Measurements from ENCODE around the gene CRACR2A. TPM values are rescaled to one million over a fixed set of nuclear protein-coding genes. Genes with fewer than 3 reads are reported as not detected.

CRACR2A gene
- total RNA-seq, 1 donor: 9.5 TPM

DNA sequence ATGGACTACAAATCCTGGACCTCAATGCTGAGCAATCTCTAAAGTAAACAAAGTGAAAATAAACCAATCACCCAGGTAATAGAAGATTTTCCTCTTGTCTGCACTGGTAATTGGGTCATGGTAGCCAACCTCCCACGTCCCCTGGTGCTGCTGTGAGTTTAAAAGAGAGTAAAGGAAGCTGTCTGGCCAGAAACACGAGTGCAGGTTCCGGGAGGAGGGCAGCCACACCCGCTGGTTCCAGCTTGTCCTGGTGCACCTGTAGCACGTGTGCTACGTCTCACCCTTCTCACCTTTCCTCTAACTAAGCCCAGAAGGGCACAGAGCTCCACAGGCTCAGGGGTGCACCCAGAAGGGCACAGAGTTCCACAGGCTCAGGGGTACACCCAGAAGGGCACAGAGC, 5.4 kb downstream of the CRACR2A start:
- no peak for DNase-seq (ENCODE audit: low read depth)
- TF ChIP-seq, protein P1, sequence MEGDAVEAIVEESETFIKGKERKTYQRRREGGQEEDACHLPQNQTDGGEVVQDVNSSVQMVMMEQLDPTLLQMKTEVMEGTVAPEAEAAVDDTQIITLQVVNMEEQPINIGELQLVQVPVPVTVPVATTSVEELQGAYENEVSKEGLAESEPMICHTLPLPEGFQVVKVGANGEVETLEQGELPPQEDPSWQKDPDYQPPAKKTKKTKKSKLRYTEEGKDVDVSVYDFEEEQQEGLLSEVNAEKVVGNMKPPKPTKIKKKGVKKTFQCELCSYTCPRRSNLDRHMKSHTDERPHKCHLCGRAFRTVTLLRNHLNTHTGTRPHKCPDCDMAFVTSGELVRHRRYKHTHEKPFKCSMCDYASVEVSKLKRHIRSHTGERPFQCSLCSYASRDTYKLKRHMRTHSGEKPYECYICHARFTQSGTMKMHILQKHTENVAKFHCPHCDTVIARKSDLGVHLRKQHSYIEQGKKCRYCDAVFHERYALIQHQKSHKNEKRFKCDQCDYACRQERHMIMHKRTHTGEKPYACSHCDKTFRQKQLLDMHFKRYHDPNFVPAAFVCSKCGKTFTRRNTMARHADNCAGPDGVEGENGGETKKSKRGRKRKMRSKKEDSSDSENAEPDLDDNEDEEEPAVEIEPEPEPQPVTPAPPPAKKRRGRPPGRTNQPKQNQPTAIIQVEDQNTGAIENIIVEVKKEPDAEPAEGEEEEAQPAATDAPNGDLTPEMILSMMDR (IDR thresholded peaks at IDR 0.05; ENCODE audit: insufficient read depth, low read depth, low read length): no peak
- H3K4me3 ChIP-seq (ENCODE audit: low read depth, low read length): no peak overlapping the region

DNA sequence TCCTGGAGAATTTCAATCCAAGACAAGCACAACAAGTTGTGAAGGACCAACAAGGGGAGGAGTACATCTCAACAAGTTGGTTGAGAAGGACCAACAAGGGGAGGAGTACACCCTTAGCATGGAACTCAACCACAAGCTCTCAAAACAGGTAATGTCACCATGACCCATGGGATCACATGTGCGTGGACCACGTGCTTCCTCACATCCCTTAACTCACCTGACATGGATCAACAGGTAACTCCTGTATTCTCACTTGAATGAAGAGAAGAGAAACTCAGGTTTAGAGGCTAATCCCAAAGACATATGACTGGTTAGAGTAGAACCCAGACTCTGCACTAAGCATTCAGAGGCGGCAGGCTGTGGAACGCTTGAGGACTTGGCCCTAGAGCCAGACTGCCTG, 6.2 kb downstream of the CRACR2A start:
- DNase-seq (ENCODE audit: low read depth): no peak
- TF ChIP-seq, protein P1 (IDR thresholded peaks at IDR 0.05; ENCODE audit: insufficient read depth, low read depth, low read length): no peak

DNA sequence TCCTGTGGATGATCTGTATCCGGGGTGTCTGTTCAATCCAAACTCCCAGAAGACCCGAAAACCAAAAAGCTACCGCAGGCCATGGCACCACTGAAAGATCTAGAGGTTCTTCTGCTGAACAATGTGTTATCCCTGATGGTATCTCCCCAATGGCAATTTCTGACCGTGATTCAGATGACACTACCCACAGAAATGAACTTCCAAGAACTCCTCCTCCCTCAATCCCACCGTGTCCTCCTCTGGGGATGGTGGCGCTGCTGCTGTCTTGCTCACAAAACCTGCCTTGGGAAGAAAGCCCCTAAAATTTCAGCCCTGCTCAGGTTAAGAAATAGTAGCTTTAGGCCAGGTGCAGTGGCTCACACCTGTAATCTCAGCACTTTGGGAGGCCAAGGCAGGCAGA, 7.8 kb downstream of the CRACR2A start:
- no peak for DNase-seq (ENCODE audit: low read depth)
- H3K4me3 ChIP-seq (ENCODE audit: low read depth, low read length): no peak overlapping the region
- TF ChIP-seq, protein P1 (IDR thresholded peaks at IDR 0.05; ENCODE audit: insufficient read depth, low read depth, low read length): no peak

More for the DNA sequence above, 6.2 kb downstream of the CRACR2A start:
- H3K4me3 ChIP-seq (ENCODE audit: low read depth, low read length): no peak overlapping the region

DNA sequence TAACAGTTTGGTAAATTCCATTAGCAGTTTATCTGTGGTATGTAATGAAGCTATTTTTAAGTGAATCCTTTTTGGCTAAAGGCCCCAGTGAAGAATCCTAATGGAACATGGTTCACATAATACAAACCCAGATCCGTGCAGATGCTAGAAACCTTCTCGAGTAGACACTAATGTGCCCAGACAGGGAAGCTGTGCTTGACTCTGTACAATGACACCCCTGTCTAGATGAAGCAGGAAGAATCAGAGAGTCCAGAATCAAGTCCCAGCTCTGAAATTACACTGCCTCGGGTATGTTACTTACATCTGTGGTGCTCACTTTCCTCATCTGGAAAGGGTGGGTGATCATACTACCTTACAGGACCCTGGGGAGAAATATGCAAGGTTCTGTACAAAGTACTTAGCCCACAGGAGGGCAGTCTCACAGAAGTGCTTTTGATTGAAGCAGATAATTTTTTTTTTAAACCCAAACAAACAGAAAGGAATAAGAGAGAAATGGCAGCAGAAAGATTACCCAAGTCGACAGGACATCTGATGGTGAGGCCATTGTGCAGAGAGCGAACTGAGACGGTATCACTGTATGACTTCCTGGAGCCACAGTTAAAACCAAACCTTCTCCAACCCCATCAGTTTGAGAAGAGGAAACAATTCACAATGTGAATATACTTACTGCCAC, 8.5 kb downstream of the CRACR2A start:
- DNase-seq (ENCODE audit: low read depth): no peak
- no peak overlapping the region for H3K4me3 ChIP-seq (ENCODE audit: low read depth, low read length)
- TF ChIP-seq, protein P1 (IDR thresholded peaks at IDR 0.05; ENCODE audit: insufficient read depth, low read depth, low read length): no peak

DNA sequence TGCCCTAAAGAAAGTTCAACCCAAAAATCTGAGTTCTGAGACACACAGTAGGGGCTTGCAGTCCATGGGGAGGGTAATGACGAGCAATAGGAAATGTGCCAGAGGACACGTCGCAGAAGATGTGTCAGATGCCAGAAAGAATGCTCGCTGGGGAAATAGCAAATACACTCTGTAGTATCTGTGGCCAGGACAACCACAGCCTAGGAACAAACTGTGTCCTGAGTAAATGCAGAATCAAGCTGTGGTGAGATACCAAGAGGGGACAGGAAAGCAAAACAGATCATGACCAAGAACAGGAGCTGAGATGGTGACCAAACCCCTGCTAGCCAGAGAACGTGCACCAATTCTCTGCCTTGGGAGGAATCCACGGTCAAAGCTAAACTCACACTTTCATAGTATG, 9.1 kb downstream of the CRACR2A start:
- H3K4me3 ChIP-seq (ENCODE audit: low read depth, low read length): no peak overlapping the region
- no peak for DNase-seq (ENCODE audit: low read depth)
- TF ChIP-seq, protein P1 (IDR thresholded peaks at IDR 0.05; ENCODE audit: insufficient read depth, low read depth, low read length): no peak

DNA sequence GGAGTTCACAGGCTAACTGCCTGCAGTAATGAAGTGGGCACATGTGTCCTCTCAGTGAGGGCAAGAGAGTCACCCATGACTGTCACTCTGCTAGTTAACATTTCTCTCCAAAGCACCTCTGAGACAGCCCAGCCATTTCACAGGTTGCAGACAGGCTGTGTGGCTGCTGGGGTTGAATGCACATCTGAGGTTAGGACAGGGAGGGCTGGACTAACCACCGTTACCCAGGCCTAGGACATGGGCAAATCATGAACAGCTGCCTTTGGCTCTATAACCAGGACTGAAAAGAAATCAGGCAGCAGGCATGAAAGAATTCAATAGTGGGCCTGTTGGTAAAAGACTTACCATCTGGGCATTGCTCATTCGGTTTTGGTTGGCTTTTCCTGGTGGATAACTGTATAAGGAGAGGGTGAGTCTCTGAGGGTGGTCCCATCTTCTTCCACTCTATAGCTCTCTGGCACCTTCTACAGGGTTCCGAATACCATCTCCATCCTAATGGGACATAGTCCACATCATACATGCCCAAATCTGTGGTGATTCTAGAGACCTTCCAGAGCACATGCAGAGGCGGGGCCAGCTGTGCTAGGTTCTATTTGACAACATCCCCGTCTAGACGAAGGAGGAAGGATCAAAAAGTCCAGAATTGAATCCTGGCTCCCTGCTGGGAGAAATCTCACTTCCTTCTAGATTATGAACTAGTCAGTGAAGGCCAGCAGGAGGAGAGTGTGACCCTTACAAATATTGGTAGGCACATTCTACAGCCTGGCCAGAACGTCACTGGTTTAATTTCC, 10.8 kb downstream of the CRACR2A start:
- TF ChIP-seq, protein P1 (IDR thresholded peaks at IDR 0.05; ENCODE audit: insufficient read depth, low read depth, low read length): no peak
- no peak for DNase-seq (ENCODE audit: low read depth)
- H3K4me3 ChIP-seq (ENCODE audit: low read depth, low read length): no peak overlapping the region
